ENCODE data around the gene MYO1G. TPM values are rescaled to one million over a fixed set of nuclear protein-coding genes. Genes with fewer than 3 reads are reported as not detected.

Gene MYO1G
- total RNA-seq (2022; extraction: Qiagen RNA extraction; ENCODE audit: low read depth) = 0.11 to 0.17 TPM (median 0.15 TPM) in 5 replicates

DNA sequence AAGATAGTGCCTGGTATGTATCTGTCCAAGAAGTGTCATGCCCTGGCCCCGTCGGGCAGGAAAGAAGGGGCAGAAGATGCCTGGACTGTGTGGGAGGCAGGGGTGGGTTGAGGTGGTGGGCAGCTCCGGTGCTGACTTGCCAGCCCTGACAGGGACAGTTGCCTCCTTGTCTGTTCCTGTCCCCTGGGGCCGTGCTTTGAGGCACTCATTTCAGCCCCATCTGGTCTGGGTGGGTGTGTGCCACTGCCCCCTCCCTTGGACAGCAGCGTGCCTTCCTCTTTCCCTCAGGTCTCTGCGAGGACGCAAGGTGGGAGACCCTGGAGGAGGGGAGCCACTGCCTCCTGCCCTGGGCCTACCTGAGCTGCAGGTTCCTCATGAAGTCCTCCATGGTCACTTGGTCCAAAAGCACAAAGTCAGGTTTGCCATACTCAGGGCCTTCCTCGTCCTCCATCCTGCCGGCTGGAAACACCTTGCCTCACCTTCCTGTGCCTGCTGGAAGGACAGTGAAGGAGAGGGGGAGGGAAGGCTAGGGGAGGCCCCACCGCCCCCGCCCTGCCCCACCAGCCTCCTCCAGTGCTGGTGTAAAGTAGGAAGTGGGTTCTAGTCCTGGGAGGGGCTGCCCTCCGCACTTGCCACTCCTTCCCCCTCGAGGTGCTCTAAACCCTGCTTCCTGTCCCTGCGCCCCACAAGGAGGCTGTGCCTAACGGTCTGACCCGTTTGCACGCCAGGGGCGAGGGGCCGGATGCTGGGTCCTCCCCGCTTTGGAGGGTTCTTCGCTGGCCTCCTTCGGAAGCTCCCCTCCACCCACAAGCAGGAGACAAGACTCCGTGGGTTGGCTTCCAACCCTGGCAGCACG is at the start of gene MYO1G:
MYO1G (minus strand) TSS at position 505 of the 856 bp plus-strand sequence; CDS start at position 451, 54 bp downstream.

DNA sequence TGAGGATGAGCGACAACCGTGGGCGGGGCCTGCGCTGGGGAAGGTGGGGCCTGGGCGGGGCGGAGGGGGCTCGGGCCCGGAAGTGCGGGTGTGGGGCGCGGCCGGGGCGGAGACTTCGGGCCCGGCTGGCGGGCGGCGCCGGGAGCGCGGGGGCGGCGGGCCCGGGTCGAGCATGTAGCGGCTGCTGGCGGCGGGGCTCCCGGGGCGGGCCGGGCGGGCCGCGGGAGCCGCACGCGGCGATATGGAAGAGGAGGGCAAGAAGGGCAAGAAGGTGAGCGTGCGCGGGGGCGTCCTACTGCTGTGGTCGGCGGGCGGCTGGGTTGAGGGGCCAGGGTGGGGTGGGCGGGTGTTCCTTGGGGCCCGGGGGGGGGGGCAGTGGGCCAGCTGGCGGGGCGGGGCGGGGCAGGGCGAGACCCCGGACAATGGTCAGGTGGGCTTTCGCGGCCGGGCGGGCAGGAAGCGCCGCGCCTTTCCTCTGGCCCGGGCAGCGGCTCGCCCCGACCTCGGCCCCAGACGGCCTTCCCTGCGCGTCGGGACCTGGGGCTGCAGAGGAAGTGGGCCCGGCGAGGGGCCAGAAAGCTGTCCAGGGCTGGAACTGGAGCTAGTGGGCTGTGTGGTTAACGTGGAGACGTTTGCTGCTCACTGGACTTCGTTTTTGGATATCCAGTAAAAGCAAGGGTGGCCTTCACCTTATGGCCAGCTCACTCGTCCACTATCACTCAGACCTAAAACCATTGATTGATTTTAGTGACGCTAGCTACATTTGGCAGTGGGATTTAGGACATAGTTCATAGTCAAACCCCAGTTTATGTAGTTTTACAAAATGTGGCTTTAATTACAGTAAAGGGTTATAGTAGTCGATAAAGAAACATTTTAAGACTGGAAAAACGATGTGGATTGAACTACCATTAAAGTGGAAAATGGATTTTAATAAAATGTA is 21.5 kb upstream of the MYO1G start, which contains the start of gene CCM2:
CCM2 (plus strand) TSS at position 109 of the 940 bp plus-strand sequence; CDS start at position 242, 133 bp downstream.

Other genes starting within 250 kb of the MYO1G start
- 17.4 to 39.0 TPM (median 35.0 TPM) in 5 replicates for gene ZMIZ2, start 230.2 kb downstream of the MYO1G start, total RNA-seq (2022; extraction: Qiagen RNA extraction; ENCODE audit: low read depth)
- 4,787 to 5,492 TPM (median 5,165 TPM) in 5 replicates for gene PPIA, start 182.3 kb downstream of the MYO1G start, total RNA-seq (2022; extraction: Qiagen RNA extraction; ENCODE audit: low read depth)
- gene H2AZ2, start 130.9 kb downstream of the MYO1G start, total RNA-seq (2022; extraction: Qiagen RNA extraction; ENCODE audit: low read depth) = 228 to 269 TPM (median 252 TPM) in 5 replicates
- 7.5 to 13.8 TPM (median 12.0 TPM) in 5 replicates for gene PURB, start 93.5 kb downstream of the MYO1G start, total RNA-seq (2022; extraction: Qiagen RNA extraction; ENCODE audit: low read depth)
- 32.8 to 52.0 TPM (median 47.4 TPM) in 5 replicates for gene CCM2, start 21.2 kb upstream of the MYO1G start, total RNA-seq (2022; extraction: Qiagen RNA extraction; ENCODE audit: low read depth)
- 0.14 to 0.39 TPM (median 0.35 TPM) in 5 replicates for gene NACAD, start 110.0 kb upstream of the MYO1G start, total RNA-seq (2022; extraction: Qiagen RNA extraction; ENCODE audit: low read depth)
- 79.7 to 114 TPM (median 108 TPM) in 5 replicates for gene TBRG4, start 132.7 kb upstream of the MYO1G start, total RNA-seq (2022; extraction: Qiagen RNA extraction; ENCODE audit: low read depth)
- gene RAMP3, start 178.8 kb upstream of the MYO1G start, total RNA-seq (2022; extraction: Qiagen RNA extraction; ENCODE audit: low read depth) = not detected in 5 replicates

Data from A549 treated with ZK216348 at 1 μM for 4 hours (cell line).